ENCODE measurements around the gene RSF1.

DNA sequence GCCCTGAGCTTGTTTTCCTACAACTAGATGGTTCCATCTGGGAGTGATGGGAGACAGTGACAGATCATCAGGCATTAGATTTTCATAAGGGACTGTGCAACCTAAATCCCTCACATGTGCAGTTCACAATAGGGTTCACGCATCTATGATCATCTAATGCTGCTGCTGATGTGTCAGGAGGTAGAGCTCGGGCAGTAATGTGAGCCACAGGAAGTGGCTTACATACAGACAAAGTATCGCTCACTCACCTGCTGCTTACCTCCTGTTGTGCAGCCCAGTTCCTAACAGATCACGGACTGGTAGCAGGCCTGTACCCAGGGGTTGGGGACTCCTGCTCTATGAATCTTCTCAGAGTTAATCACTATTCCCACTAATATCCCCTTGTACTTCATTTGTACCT, 12.8 kb upstream of the RSF1 start:
- TF ChIP-seq POLR2A (IDR thresholded peaks at IDR 0.05) (no peak), EP300 (IDR thresholded peaks at IDR 0.05) (no peak)
